PFSK-1 (cell line): ENCODE data around the gene CASQ1.

Source experiments
- FOXP2 ChIP-seq: optimal IDR thresholded peaks from 2 replicates; pipeline ENCODE3; 2011; ENCODE audit warnings: borderline replicate concordance, control low read depth, inconsistent platforms; ENCODE audit not compliant: insufficient read depth; ENCODE audit errors: extremely low read length, extremely low read depth
- POLR2AphosphoS5 ChIP-seq: IDR thresholded peaks from 2 replicates; pipeline ENCODE4 v1.6.1; 2012; ENCODE audit warnings: low read depth, mild to moderate bottlenecking, control low read depth, low read length, moderate library complexity
- SIN3A ChIP-seq: IDR thresholded peaks from 2 replicates; pipeline ENCODE4 v1.6.1; 2012; ENCODE audit warnings: mild to moderate bottlenecking, low read length, moderate library complexity, borderline replicate concordance; ENCODE audit not compliant: insufficient read depth
- TAF1 ChIP-seq: IDR thresholded peaks from 2 replicates; pipeline ENCODE4 v1.6.1; 2012; ENCODE audit warnings: low read length, control low read depth, borderline replicate concordance; ENCODE audit not compliant: insufficient read depth
- TF ChIP-seq, protein P1 (sequence below), 2 experiments: IDR thresholded peaks; 2 replicates each; pipeline versions ENCODE4 v1.6.1 to v1.8.0; 2011 to 2012; ENCODE audit warnings: low read depth in 2 of 2, low read length in 2 of 2, control low read depth in 1 of 2, inconsistent platforms in 1 of 2, mild to moderate bottlenecking in 1 of 2, moderate library complexity in 1 of 2; ENCODE audit not compliant: insufficient read depth in 1 of 2

DNA sequence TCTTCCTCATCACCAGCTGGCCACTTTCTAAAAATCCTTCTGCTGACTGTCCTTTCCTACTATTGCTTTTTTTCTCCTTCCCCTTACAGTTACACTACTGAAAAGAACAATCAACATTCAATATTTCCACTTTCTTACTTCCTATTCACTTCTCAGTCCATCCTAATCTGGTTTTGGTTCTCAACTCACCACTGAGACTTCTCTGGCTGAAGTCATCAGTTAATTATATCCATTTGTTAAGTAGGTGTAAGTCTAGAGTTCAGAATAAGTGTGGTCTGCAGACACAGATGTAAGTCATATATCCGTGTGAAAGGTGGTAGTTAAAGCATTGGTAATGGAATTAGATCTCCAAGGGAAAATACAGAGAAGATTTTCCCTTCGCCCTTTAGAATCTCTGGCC, 36.2 kb downstream of the CASQ1 start:
- TF ChIP-seq POLR2AphosphoS5: no peak
- TF ChIP-seq, protein P1, sequence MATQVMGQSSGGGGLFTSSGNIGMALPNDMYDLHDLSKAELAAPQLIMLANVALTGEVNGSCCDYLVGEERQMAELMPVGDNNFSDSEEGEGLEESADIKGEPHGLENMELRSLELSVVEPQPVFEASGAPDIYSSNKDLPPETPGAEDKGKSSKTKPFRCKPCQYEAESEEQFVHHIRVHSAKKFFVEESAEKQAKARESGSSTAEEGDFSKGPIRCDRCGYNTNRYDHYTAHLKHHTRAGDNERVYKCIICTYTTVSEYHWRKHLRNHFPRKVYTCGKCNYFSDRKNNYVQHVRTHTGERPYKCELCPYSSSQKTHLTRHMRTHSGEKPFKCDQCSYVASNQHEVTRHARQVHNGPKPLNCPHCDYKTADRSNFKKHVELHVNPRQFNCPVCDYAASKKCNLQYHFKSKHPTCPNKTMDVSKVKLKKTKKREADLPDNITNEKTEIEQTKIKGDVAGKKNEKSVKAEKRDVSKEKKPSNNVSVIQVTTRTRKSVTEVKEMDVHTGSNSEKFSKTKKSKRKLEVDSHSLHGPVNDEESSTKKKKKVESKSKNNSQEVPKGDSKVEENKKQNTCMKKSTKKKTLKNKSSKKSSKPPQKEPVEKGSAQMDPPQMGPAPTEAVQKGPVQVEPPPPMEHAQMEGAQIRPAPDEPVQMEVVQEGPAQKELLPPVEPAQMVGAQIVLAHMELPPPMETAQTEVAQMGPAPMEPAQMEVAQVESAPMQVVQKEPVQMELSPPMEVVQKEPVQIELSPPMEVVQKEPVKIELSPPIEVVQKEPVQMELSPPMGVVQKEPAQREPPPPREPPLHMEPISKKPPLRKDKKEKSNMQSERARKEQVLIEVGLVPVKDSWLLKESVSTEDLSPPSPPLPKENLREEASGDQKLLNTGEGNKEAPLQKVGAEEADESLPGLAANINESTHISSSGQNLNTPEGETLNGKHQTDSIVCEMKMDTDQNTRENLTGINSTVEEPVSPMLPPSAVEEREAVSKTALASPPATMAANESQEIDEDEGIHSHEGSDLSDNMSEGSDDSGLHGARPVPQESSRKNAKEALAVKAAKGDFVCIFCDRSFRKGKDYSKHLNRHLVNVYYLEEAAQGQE (IDR thresholded peaks at IDR 0.05; ENCODE audit: insufficient read depth in 1 of 2, low read depth in 2 of 2, low read length in 2 of 2): no peak
- TF ChIP-seq TAF1: no peak
- TF ChIP-seq SIN3A: no peak
- no peak for TF ChIP-seq FOXP2
